Transverse colon (tissue), 3 donors: ENCODE data around the gene SLC25A43.

ENCODE experiments used
- POLR2A ChIP-seq: fragments of 450-650 bp; IDR thresholded peaks from one replicate; pipeline ENCODE4 v1.6.1; 2016; ENCODE audit warnings: antibody characterized with exemption, mild to moderate bottlenecking, moderate library complexity
- TF ChIP-seq, protein P1 (sequence below), 5 experiments: fragments of 200-600 bp in 3 of 5; fragments of 450-650 bp in 2 of 5; sonication (generic) in 3 of 5; IDR thresholded peaks; 1 replicate in 2 of 5; 2 replicates in 3 of 5; pipeline ENCODE4 v1.5.1; 2016 to 2017; ENCODE audit warnings: antibody characterized with exemption in 5 of 5, inconsistent platforms in 3 of 5, mild to moderate bottlenecking in 2 of 5, moderate library complexity in 1 of 5

DNA sequence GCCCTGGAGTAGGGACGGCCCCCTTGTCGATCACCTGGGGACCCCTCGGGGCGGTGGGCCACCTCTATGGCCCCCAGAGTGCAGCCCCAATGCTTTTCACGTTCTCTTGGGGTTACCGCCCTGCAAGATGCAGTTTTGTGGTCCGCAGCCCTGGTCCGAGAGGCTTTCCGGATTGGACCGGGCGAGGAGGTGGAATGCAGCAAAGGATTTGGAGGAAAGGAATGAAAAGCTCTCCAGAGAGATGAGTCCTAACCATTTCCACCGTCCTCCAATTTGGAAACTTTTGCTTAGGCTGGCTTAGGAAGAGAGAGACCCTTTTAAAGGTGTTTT, 601 bp downstream of the SLC25A43 start:
- no peak for TF ChIP-seq POLR2A
- TF ChIP-seq, protein P1, sequence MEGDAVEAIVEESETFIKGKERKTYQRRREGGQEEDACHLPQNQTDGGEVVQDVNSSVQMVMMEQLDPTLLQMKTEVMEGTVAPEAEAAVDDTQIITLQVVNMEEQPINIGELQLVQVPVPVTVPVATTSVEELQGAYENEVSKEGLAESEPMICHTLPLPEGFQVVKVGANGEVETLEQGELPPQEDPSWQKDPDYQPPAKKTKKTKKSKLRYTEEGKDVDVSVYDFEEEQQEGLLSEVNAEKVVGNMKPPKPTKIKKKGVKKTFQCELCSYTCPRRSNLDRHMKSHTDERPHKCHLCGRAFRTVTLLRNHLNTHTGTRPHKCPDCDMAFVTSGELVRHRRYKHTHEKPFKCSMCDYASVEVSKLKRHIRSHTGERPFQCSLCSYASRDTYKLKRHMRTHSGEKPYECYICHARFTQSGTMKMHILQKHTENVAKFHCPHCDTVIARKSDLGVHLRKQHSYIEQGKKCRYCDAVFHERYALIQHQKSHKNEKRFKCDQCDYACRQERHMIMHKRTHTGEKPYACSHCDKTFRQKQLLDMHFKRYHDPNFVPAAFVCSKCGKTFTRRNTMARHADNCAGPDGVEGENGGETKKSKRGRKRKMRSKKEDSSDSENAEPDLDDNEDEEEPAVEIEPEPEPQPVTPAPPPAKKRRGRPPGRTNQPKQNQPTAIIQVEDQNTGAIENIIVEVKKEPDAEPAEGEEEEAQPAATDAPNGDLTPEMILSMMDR (IDR thresholded peaks at IDR 0.05) = no peak
